GM12875 (cell line): ENCODE measurements around the gene UBQLN3.

ENCODE experiments used
- H3K4me3 ChIP-seq: one replicate; pipeline ENCODE4 v1.5.1; 2011; ENCODE audit warnings: low read depth, low read length, control low read depth
- TF ChIP-seq, protein P1 (sequence below): IDR thresholded peaks from 2 replicates; pipeline ENCODE4 v1.5.1; 2011; ENCODE audit warnings: low read depth, mild to moderate bottlenecking, control low read depth, inconsistent platforms, low read length, moderate library complexity, borderline replicate concordance; ENCODE audit not compliant: insufficient read depth

UBQLN3 gene

DNA sequence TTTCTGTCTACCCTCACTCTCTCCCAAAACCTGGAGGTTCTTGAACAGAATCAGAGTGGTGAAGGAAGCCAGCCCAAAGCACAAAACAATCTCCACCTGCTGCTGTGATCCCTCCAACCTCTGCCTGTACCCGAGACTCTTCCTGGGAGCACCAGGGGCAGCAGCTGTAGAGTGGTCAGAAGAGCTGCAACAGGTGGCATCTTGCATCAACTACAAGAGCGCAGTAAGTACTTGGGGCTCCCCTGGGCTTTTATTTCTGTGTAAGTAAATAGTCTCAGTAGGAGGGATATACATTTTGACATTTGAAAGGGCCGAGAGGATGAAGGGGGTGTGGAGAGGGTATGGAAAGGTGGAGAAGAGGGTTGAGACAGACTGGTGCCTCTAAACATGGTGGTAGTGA, 15.0 kb upstream of the UBQLN3 start:
- TF ChIP-seq, protein P1, sequence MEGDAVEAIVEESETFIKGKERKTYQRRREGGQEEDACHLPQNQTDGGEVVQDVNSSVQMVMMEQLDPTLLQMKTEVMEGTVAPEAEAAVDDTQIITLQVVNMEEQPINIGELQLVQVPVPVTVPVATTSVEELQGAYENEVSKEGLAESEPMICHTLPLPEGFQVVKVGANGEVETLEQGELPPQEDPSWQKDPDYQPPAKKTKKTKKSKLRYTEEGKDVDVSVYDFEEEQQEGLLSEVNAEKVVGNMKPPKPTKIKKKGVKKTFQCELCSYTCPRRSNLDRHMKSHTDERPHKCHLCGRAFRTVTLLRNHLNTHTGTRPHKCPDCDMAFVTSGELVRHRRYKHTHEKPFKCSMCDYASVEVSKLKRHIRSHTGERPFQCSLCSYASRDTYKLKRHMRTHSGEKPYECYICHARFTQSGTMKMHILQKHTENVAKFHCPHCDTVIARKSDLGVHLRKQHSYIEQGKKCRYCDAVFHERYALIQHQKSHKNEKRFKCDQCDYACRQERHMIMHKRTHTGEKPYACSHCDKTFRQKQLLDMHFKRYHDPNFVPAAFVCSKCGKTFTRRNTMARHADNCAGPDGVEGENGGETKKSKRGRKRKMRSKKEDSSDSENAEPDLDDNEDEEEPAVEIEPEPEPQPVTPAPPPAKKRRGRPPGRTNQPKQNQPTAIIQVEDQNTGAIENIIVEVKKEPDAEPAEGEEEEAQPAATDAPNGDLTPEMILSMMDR: no peak
- no peak overlapping the region for H3K4me3 ChIP-seq

DNA sequence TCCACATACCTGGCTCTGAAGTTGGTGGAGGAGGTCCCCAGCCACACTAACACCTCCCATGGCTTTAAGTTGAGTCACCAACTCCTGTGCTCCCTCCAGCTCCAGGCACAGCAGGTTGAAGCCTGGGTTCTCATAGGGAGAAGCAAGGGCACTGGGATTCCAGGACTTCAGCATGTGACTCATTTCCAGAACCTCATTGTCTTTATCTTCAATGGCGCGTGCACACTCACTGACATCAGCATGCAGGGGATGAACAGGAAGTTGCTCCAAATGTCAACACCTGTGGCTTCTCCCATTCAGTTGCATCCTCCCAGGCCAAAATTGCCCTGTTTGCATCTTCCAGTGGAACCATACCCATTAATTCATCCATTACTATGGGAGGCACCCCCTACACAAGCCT, 12.6 kb upstream of the UBQLN3 start:
- TF ChIP-seq, protein P1: no peak
- no peak overlapping the region for H3K4me3 ChIP-seq

- TF ChIP-seq, protein P1: no peak
- H3K4me3 ChIP-seq: no peak overlapping the region
Measured at GRCh38 chr11:5521540-5521939, 11.8 kb upstream of the UBQLN3 start.

- no peak within 1 kb of the TSS for H3K4me3 ChIP-seq
- TF ChIP-seq, protein P1: no peak
Measured at GRCh38 chr11:5516599-5516998, 6.8 kb upstream of the UBQLN3 start, which contains the start of gene UBQLNL. TSS of gene UBQLNL (minus strand) at chr11:5516699. CDS start at chr11:5516441, 258 bp downstream.

- H3K4me3 ChIP-seq: no peak overlapping the region
- TF ChIP-seq, protein P1: no peak
Measured at GRCh38 chr11:5514841-5515240, 5.1 kb upstream of the UBQLN3 start.

DNA sequence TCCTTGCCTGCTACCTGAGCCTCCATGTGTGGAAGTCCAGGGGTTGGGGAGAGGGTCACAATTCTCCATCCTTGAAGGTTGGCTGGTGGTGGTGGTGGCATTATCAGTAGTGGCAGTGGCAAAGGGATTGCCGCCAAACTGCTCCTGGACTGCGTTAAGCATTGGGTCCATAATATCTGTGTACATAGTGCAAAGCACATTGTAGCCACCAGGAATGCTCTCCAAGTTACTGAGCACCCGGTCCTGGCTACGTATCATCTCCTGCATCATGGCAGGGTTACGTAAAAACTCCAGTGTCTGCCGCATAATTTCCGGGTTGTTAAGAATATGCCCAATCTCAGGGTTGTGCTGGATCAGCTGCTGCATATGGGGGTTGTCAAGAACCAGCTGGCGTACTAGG, 1.2 kb downstream of the UBQLN3 start:
- H3K4me3 ChIP-seq: no peak overlapping the region
- TF ChIP-seq, protein P1: no peak

- no peak overlapping the region for H3K4me3 ChIP-seq
- TF ChIP-seq, protein P1: no peak
Measured at GRCh38 chr11:5507933-5508305, 1.8 kb downstream of the UBQLN3 start.
